DND-41 (cell line): Measurements from ENCODE around the gene AKAP6.

Experiments
- ATAC-seq: fragments of 200-7000 bp; cut with Tn5 transposase; 3 replicates; pipeline ENCODE4 v1.9.1; 2021; ENCODE audit warnings: low read depth; ENCODE audit not compliant: insufficient read depth
- DNase-seq: peaks from one replicate; pipeline ENCODE4 v3.0.0-alpha.2; 2020
- H2AFZ ChIP-seq: 2 replicates; pipeline ENCODE4 v1.6.0; 2012; ENCODE audit warnings: low read depth, low read length
- H3K27ac ChIP-seq: 2 replicates; pipeline ENCODE4 v1.5.1; 2012; ENCODE audit warnings: low read length, inconsistent platforms
- H3K27me3 ChIP-seq: fragments of 200-600 bp; sonication (generic); 2 replicates; pipeline ENCODE4 v1.6.0; 2012; ENCODE audit warnings: low read length, mild to moderate bottlenecking, inconsistent platforms; ENCODE audit not compliant: insufficient read depth, poor library complexity
- H3K36me3 ChIP-seq: 2 replicates; pipeline ENCODE4 v1.5.1; 2012; ENCODE audit warnings: low read length, inconsistent platforms; ENCODE audit not compliant: insufficient read depth
- H3K4me1 ChIP-seq: 2 replicates; pipeline ENCODE4 v1.5.1; 2012; ENCODE audit warnings: mild to moderate bottlenecking, low read length; ENCODE audit not compliant: insufficient read depth
- H3K4me2 ChIP-seq: 2 replicates; pipeline ENCODE4 v1.6.0; 2012; ENCODE audit warnings: mild to moderate bottlenecking, moderate library complexity, low read length, inconsistent platforms; ENCODE audit not compliant: insufficient read depth
- H3K4me3 ChIP-seq, 2 experiments: fragments of 200-600 bp in 1 of 2; shearing (Covaris generic) in 1 of 2; 2 replicates each; pipeline ENCODE4 v1.5.1; 2012 to 2016; ENCODE audit warnings: inconsistent platforms in 2 of 2, low read length in 2 of 2, mild to moderate bottlenecking in 2 of 2, low read depth in 1 of 2, moderate library complexity in 1 of 2
- H3K79me2 ChIP-seq: 2 replicates; pipeline ENCODE4 v1.6.0; 2012; ENCODE audit warnings: low read length, inconsistent platforms; ENCODE audit not compliant: insufficient read depth
- H3K9ac ChIP-seq: 2 replicates; pipeline ENCODE4 v1.6.0; 2012; ENCODE audit warnings: low read depth, mild to moderate bottlenecking, inconsistent platforms, low read length, moderate library complexity
- H3K9me3 ChIP-seq: 2 replicates; pipeline ENCODE4 v1.5.1; 2012; ENCODE audit warnings: low read length, moderate library complexity, mild to moderate bottlenecking, inconsistent platforms; ENCODE audit not compliant: insufficient read depth, severe bottlenecking
- H4K20me1 ChIP-seq: 2 replicates; pipeline ENCODE4 v1.6.0; 2012; ENCODE audit warnings: low read length; ENCODE audit not compliant: insufficient read depth
- EZH2 ChIP-seq: IDR thresholded peaks from 3 replicates; pipeline ENCODE4 v1.6.1; 2012; ENCODE audit warnings: borderline replicate concordance, low read depth, mild to moderate bottlenecking, moderate library complexity, low read length, inconsistent platforms; ENCODE audit not compliant: severe bottlenecking
- TF ChIP-seq, protein P1 (sequence below): IDR thresholded peaks from 2 replicates; pipeline ENCODE4 v1.5.1; 2012; ENCODE audit warnings: borderline replicate concordance, low read length, moderate library complexity, mild to moderate bottlenecking; ENCODE audit not compliant: poor library complexity, severe bottlenecking; ENCODE audit errors: extremely low read depth

The AKAP6 gene

DNA sequence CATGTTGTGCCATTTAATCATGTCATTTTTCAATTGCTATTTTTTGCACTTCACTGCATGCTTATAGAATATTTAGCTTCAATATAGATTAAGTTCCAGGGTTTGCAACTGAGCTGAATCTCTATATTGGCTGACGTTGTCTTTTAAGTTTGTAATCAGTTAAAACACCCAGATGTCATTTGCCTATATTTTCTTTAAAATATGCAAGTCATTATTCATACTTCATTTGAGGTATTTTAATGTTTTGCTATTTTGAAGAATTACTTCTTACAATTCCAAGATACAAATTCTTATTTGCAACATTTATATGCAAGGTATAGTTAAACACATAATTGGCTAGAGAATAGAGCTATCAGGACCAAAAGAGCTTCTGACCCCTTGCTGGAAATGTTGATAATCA lies 434.6 kb downstream of the AKAP6 start:
- Histone ChIP-seq H3K4me2 (no peak overlapping the region), H3K36me3 (no peaks in the 10 kb centered on the region)
- no peak for DNase-seq

DNA sequence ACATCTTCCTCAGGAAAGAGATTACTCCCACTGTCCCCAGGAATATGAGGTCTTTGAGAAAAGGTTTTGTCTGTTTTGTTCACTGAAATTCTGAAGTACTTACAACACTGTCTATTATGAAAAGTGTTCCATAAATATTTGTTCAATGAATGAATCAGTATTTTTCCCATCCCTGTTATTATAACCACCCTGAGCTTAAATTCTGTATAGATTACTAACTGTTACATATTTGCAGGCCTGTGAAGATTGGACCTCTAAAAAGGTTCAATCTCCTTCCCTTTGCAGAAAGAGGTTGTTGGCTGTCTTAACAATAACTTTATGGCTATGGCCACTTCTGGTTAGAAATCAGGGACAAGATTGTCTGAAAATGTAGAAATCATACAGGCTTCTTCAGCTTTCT lies 435.0 kb downstream of the AKAP6 start:
- H3K79me2 ChIP-seq = no peaks in the 10 kb centered on the region
- H3K4me2 ChIP-seq = no peak overlapping the region
- H3K9ac ChIP-seq = no peak overlapping the region
- H3K27me3 ChIP-seq = no peaks in the 10 kb centered on the region
- H3K4me1 ChIP-seq = no peaks in the 10 kb centered on the region
- no peak overlapping the region for H3K27ac ChIP-seq
- no peak overlapping the region for H2AFZ ChIP-seq
- ATAC-seq (no peak), DNase-seq (no peak)
- no peaks in the 10 kb centered on the region for H3K9me3 ChIP-seq
- no peaks in the 10 kb centered on the region for H3K36me3 ChIP-seq
- no peak overlapping the region for H3K4me3 ChIP-seq
- no peak for TF ChIP-seq EZH2
- TF ChIP-seq, protein P1, sequence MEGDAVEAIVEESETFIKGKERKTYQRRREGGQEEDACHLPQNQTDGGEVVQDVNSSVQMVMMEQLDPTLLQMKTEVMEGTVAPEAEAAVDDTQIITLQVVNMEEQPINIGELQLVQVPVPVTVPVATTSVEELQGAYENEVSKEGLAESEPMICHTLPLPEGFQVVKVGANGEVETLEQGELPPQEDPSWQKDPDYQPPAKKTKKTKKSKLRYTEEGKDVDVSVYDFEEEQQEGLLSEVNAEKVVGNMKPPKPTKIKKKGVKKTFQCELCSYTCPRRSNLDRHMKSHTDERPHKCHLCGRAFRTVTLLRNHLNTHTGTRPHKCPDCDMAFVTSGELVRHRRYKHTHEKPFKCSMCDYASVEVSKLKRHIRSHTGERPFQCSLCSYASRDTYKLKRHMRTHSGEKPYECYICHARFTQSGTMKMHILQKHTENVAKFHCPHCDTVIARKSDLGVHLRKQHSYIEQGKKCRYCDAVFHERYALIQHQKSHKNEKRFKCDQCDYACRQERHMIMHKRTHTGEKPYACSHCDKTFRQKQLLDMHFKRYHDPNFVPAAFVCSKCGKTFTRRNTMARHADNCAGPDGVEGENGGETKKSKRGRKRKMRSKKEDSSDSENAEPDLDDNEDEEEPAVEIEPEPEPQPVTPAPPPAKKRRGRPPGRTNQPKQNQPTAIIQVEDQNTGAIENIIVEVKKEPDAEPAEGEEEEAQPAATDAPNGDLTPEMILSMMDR = no peak
- H4K20me1 ChIP-seq = no peaks in the 10 kb centered on the region

More for the DNA sequence above, 434.6 kb downstream of the AKAP6 start:
- Histone ChIP-seq H3K9me3 (no peaks in the 10 kb centered on the region), H3K27ac (no peak overlapping the region), H2AFZ (no peak overlapping the region), H3K4me3 (no peak overlapping the region), H3K27me3 (no peaks in the 10 kb centered on the region), H3K4me1 (no peaks in the 10 kb centered on the region), H3K9ac (no peak overlapping the region), H3K79me2 (no peaks in the 10 kb centered on the region), H4K20me1 (no peaks in the 10 kb centered on the region)
- TF ChIP-seq EZH2 = no peak
- TF ChIP-seq, protein P1 = no peak
- no peak for ATAC-seq

DNA sequence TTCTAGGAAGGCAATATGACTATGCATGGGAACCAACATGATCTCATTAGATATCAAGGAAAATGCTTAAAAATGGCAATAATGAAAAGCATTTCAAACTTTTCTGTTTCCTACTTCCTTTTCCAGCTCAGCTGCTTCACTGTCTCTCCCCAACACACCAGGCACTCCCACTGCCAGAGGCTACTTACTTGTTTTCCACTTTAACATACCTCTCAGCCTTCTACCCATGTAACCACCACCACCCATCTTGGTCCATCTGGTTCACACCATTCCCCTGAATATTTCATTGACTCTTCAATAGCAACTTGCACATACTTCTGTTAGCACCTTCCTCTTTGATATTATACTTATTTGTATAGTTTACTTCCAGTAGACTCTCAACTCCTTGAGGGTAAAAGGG lies 441.3 kb downstream of the AKAP6 start:
- no peaks in the 10 kb centered on the region for H3K36me3 ChIP-seq
- H3K79me2 ChIP-seq = no peaks in the 10 kb centered on the region
- H3K4me2 ChIP-seq = no peak overlapping the region
- no peaks in the 10 kb centered on the region for H3K4me1 ChIP-seq
- no peaks in the 10 kb centered on the region for H3K27me3 ChIP-seq
- H3K9me3 ChIP-seq = no peaks in the 10 kb centered on the region
- H3K27ac ChIP-seq = no peak overlapping the region
- TF ChIP-seq, protein P1 = no peak
- no peak for TF ChIP-seq EZH2
- no peak for DNase-seq
- no peak overlapping the region for H3K9ac ChIP-seq
- H3K4me3 ChIP-seq = no peak overlapping the region
- H2AFZ ChIP-seq = no peak overlapping the region
- ATAC-seq = no peak
- no peaks in the 10 kb centered on the region for H4K20me1 ChIP-seq

DNA sequence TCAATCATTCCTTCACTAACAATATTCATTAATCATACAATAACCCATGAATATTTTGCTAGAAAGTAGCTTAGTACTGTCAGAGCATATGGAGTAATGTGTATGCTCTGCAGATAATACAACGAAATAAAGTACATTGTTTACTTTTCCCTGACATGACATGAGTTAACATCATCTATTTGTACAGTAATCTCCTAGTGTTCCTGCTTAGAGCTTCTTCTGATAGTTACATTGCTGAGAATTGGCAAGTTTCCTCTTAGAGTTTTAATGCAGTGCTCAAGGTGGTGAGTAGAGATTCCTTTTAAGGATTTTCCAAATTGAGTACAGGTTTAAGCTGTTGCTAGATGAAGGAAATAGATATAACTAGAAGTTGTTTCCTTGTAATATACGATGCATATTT lies 445.1 kb downstream of the AKAP6 start:
- TF ChIP-seq, protein P1 = no peak
- no peak for TF ChIP-seq EZH2
- Histone ChIP-seq H4K20me1 (no peaks in the 10 kb centered on the region), H3K79me2 (no peaks in the 10 kb centered on the region), H3K9ac (no peak overlapping the region), H3K27ac (no peak overlapping the region), H3K4me2 (no peak overlapping the region), H3K4me3 (no peak overlapping the region), H3K9me3 (no peaks in the 10 kb centered on the region), H3K27me3 (no peaks in the 10 kb centered on the region), H2AFZ (no peak overlapping the region), H3K4me1 (no peaks in the 10 kb centered on the region), H3K36me3 (no peaks in the 10 kb centered on the region)
- ATAC-seq (no peak), DNase-seq (no peak)
